Uterus (tissue), 2 donors: ENCODE results near the gene MLXIPL.

Experiments
- CTCF ChIP-seq, 4 experiments: fragments of 200-600 bp in 2 of 4; fragments of 450-650 bp in 2 of 4; sonication (generic) in 2 of 4; IDR thresholded peaks; one replicate each; pipeline ENCODE4 v1.5.1; 2016 to 2019; ENCODE audit warnings: antibody characterized with exemption in 4 of 4, mild to moderate bottlenecking in 2 of 4, moderate library complexity in 1 of 4
- POLR2A ChIP-seq, 2 donors: fragments of 450-650 bp; IDR thresholded peaks; one replicate each; pipeline ENCODE4 v1.6.1; 2016; ENCODE audit warnings: antibody characterized with exemption in 2 of 2, mild to moderate bottlenecking in 1 of 2, moderate library complexity in 1 of 2

- TF ChIP-seq POLR2A (IDR thresholded peaks at IDR 0.05) (no peak), CTCF (IDR thresholded peaks at IDR 0.05) (no peak)
These were observed 79.6 kb downstream of the MLXIPL start for GRCh38 chr7:73544678-73545077.
